Smooth muscle cell (in vitro differentiated cells): ENCODE results near the gene SLC5A6. TPM values are rescaled to one million over a fixed set of nuclear protein-coding genes. Genes with fewer than 3 reads are reported as not detected.

Experiments
- DNase-seq: peaks from one replicate; lab custom pipeline; 2025; ENCODE audit not compliant: unreplicated experiment; lab: John Stamatoyannopoulos, UW
- H2AFZ ChIP-seq: fragments of 200-600 bp; sonication (generic); 2 replicates; pipeline ENCODE4 v1.6.0; 2016; ENCODE audit warnings: antibody characterized with exemption, low read depth, mild to moderate bottlenecking
- H3F3A ChIP-seq: fragments of 200-600 bp; sonication (generic); 2 replicates; pipeline ENCODE4 v1.6.0; 2017; ENCODE audit warnings: antibody characterized with exemption, low read depth
- H3K27ac ChIP-seq: fragments of 200-600 bp; sonication (generic); 2 replicates; pipeline ENCODE4 v1.5.1; 2016; ENCODE audit warnings: low read depth, mild to moderate bottlenecking
- H3K27me3 ChIP-seq: fragments of 200-600 bp; sonication (generic); 2 replicates; pipeline ENCODE4 v1.6.1; 2016; ENCODE audit warnings: low read depth, mild to moderate bottlenecking
- H3K36me3 ChIP-seq: fragments of 200-600 bp; sonication (generic); 2 replicates; pipeline ENCODE4 v1.5.1; 2016; ENCODE audit warnings: low read depth
- H3K4me1 ChIP-seq: fragments of 200-600 bp; sonication (generic); 2 replicates; pipeline ENCODE4 v1.5.1; 2016; ENCODE audit warnings: low read depth
- H3K4me2 ChIP-seq: fragments of 200-600 bp; sonication (generic); 2 replicates; pipeline ENCODE4 v1.6.0; 2016; ENCODE audit warnings: mild to moderate bottlenecking
- H3K4me3 ChIP-seq: fragments of 200-600 bp; sonication (generic); 2 replicates; pipeline ENCODE4 v1.5.1; 2016; ENCODE audit warnings: mild to moderate bottlenecking
- H3K79me2 ChIP-seq: fragments of 200-600 bp; sonication (generic); 2 replicates; pipeline ENCODE4 v1.6.0; 2016; ENCODE audit warnings: low read depth, mild to moderate bottlenecking
- H3K9ac ChIP-seq: fragments of 200-600 bp; sonication (generic); 2 replicates; pipeline ENCODE4 v1.6.0; 2016; ENCODE audit warnings: low read depth
- H3K9me3 ChIP-seq: fragments of 200-600 bp; sonication (generic); replicated peaks from 2 replicates; pipeline ENCODE4 v1.5.1; 2016; ENCODE audit warnings: low read depth
- H4K20me1 ChIP-seq: fragments of 200-600 bp; sonication (generic); 2 replicates; pipeline ENCODE4 v1.6.0; 2016; ENCODE audit warnings: low read depth
- WGBS: methylation state at CpG from one replicate; pipeline ENCODE4 v1.1.7; 2016; ENCODE audit warnings: low lambda C conversion rate; 5-methylcytosine and 5-hydroxymethylcytosine counted together
- polyA plus RNA-seq: library from polyadenylated mRNA; unstranded; fragments of >200 nt; fragmentation: Nextera tagmentation; extraction: Ambion mirVana; gene quantifications from 2 replicates; pipeline ENCODE4 v1.2.1, GENCODE V29; 2016
- total RNA-seq: library from RNA; depleted of rRNA; stranded (reverse); fragments of >200 nt; gene quantifications from 2 replicates; pipeline ENCODE4 v1.2.3, GENCODE V29; 2014
- TF ChIP-seq, protein P1 (sequence below): fragments of 200-600 bp; sonication (generic); IDR thresholded peaks from 2 replicates; pipeline ENCODE4 v1.5.1; 2017; ENCODE audit warnings: borderline replicate concordance, mild to moderate bottlenecking, antibody characterized with exemption; ENCODE audit not compliant: insufficient read depth, poor library complexity, severe bottlenecking

Gene SLC5A6
- total and polyA plus RNA-seq, 2 experiments from 2014 or later = 25.7 to 32.3 TPM

DNA sequence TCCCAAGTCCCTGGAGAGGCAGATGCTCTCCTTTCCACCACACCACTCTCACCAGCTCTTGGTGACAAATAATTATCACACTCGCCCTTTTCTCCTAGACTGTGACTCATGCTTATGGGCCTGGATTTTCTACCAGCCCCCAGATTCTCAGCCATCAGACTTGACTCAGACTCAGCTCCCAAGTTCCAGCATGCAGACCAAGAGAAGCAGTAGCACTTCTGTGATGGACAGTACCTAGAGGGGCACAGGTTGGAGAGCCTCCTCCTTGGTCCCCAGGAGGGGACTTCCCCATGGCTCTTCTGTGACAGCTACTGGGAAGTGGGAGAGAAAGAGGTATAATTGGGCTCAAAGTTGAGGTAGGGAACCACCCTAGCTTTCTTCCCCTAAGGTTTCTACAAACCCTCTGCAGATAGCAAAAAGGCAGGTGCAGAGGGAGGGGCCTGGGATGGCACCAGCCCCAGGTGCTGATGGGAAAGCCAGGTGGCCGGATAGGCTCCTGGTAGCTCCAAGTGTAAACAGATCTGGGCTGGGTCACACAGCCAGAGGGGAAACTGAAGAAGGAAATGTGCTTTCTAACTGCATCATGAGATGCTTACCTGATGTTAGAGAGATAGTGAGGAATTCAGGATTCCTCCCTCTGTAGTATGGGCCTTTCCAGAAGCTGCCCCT, 59.1 kb downstream of the SLC5A6 start:
- 36% methylated on average over 2 of the region's 2 CpGs for WGBS
- Histone ChIP-seq H3K27me3 (no peaks in the 10 kb centered on the region), H3K36me3 (no peaks in the 10 kb centered on the region), H3K9ac (no peak overlapping the region), H2AFZ (no peak overlapping the region), H4K20me1 (no peaks in the 10 kb centered on the region), H3K4me3 (no peak overlapping the region), H3K79me2 (no peaks in the 10 kb centered on the region), H3F3A (no peaks in the 10 kb centered on the region), H3K9me3 (no peaks in the 10 kb centered on the region), H3K4me1 (no peaks in the 10 kb centered on the region), H3K27ac (no peak overlapping the region), H3K4me2 (no peak overlapping the region)
- DNase-seq = no peak
- TF ChIP-seq, protein P1, sequence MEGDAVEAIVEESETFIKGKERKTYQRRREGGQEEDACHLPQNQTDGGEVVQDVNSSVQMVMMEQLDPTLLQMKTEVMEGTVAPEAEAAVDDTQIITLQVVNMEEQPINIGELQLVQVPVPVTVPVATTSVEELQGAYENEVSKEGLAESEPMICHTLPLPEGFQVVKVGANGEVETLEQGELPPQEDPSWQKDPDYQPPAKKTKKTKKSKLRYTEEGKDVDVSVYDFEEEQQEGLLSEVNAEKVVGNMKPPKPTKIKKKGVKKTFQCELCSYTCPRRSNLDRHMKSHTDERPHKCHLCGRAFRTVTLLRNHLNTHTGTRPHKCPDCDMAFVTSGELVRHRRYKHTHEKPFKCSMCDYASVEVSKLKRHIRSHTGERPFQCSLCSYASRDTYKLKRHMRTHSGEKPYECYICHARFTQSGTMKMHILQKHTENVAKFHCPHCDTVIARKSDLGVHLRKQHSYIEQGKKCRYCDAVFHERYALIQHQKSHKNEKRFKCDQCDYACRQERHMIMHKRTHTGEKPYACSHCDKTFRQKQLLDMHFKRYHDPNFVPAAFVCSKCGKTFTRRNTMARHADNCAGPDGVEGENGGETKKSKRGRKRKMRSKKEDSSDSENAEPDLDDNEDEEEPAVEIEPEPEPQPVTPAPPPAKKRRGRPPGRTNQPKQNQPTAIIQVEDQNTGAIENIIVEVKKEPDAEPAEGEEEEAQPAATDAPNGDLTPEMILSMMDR = no peak

DNA sequence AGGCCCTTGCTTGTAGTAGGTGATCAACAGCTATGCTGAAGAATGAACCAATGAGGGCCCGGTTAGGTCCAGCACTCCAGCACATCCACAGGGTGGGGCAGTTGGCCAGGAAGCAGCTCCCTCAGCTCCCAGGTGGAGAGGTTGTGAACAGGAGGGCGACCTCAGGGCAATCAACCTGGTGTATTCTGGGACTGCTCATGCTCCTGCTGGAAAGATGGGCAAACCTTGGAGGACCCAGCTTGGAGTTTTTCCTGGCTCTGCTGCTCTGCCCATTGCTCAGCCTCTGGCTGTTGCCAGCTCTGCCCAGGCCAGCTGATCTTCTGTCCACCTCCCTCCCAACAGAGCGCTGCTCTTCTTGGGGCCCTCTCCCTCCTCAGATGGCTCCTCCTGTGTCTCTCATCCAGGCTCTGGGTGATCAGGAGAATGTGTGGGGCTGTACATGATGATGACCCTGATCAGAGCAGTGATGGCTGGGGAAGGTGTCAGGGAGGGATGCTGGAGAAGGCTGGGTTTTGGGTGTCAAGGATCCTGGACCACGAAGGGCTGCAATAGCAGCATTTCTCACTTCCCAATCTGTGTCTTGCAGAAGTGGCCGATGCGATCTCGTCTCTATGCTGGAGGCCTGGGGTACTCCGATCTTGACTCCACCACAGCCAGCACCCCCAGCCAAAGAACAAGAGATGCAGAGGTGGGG, 59.8 kb downstream of the SLC5A6 start:
- no peak for DNase-seq
- H3K27ac ChIP-seq = no peak overlapping the region
- H3K27me3 ChIP-seq = no peaks in the 10 kb centered on the region
- no peaks in the 10 kb centered on the region for H3K9me3 ChIP-seq
- H3K9ac ChIP-seq = no peak overlapping the region
- no peak overlapping the region for H3K4me2 ChIP-seq
- WGBS = 83% methylated on average over 7 of the region's 8 CpGs
- TF ChIP-seq, protein P1 = no peak
- H2AFZ ChIP-seq = no peak overlapping the region
- H3K36me3 ChIP-seq = no peaks in the 10 kb centered on the region
- H3F3A ChIP-seq = no peaks in the 10 kb centered on the region
- H3K4me1 ChIP-seq = no peaks in the 10 kb centered on the region
- no peaks in the 10 kb centered on the region for H4K20me1 ChIP-seq
- no peaks in the 10 kb centered on the region for H3K79me2 ChIP-seq
- H3K4me3 ChIP-seq = no peak overlapping the region

DNA sequence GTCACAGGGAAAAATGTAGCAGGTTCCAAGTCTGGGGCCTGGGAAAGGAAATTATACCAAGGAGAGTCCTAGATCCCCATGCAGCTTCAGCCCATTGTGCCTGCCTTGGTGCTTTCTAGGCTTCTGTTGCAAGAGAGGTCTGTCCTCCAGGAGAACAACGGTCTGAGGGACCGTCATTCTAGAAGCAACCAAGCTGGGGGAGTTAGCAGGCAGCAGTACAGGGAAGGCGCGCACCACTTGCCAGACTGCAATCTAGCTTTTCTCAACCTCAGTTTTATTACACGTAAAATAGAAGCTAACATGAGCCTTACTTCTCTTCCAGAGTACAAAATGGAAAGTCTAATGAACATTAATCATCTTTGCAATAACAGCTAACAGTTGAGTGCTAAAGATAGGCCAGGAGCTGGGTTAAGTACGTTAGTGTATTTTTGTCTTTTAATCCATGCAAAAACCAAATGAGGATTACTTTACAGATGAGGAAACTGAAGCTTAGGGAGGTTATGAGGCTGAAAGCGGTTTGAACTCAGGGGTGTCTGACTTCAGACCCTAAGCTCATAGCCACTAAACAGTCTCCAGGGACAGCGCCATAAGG, 61.3 kb downstream of the SLC5A6 start:
- Histone ChIP-seq H3K9me3 (no peaks in the 10 kb centered on the region), H3K27me3 (no peaks in the 10 kb centered on the region), H2AFZ (no peak overlapping the region), H3K4me3 (no peak overlapping the region), H3K4me1 (no peaks in the 10 kb centered on the region), H3K27ac (no peak overlapping the region), H3K36me3 (no peaks in the 10 kb centered on the region), H3K9ac (no peak overlapping the region), H4K20me1 (no peaks in the 10 kb centered on the region), H3F3A (no peaks in the 10 kb centered on the region), H3K79me2 (no peaks in the 10 kb centered on the region), H3K4me2 (no peak overlapping the region)
- TF ChIP-seq, protein P1 = no peak
- 88% methylated on average over 8 of the region's 8 CpGs for WGBS
- DNase-seq = no peak

Other genes starting within 250 kb of the SLC5A6 start
- gene MAPRE3, start 241.6 kb downstream of the SLC5A6 start, total RNA-seq = 9.5 and 12.5 TPM in 2 replicates
- gene MAPRE3, start 241.6 kb downstream of the SLC5A6 start, polyA plus RNA-seq = 29.5 and 30.5 TPM in 2 replicates
- 67.7 and 79.6 TPM in 2 replicates for gene TMEM214, start 179.3 kb downstream of the SLC5A6 start, total RNA-seq
- gene TMEM214, start 179.3 kb downstream of the SLC5A6 start, polyA plus RNA-seq = 94.9 and 99.7 TPM in 2 replicates
- gene AGBL5, start 160.6 kb downstream of the SLC5A6 start, total RNA-seq = 10.9 and 13.7 TPM in 2 replicates
- gene AGBL5, start 160.6 kb downstream of the SLC5A6 start, polyA plus RNA-seq = 17.1 and 20.0 TPM in 2 replicates
- gene OST4, start 140.6 kb downstream of the SLC5A6 start, total RNA-seq = 529 and 848 TPM in 2 replicates
- gene OST4, start 140.6 kb downstream of the SLC5A6 start, polyA plus RNA-seq = 1,164 and 1,292 TPM in 2 replicates
- gene EMILIN1, start 133.7 kb downstream of the SLC5A6 start, total RNA-seq = 111 and 131 TPM in 2 replicates
- 330 and 518 TPM in 2 replicates for gene EMILIN1, start 133.7 kb downstream of the SLC5A6 start, polyA plus RNA-seq
- gene KHK, start 125.5 kb downstream of the SLC5A6 start, total RNA-seq = 0.27 and 0.94 TPM in 2 replicates
- gene KHK, start 125.5 kb downstream of the SLC5A6 start, polyA plus RNA-seq = 1.6 and 2.1 TPM in 2 replicates
- 0.27 TPM in 1 of 2 replicates, not detected in the other for gene CGREF1, start 93.1 kb downstream of the SLC5A6 start, total RNA-seq
- 0.85 and 0.97 TPM in 2 replicates for gene CGREF1, start 93.1 kb downstream of the SLC5A6 start, polyA plus RNA-seq
- gene ABHD1, start 88.5 kb downstream of the SLC5A6 start, total RNA-seq = not detected in 2 replicates
- 0.13 TPM in 1 of 2 replicates, not detected in the other for gene ABHD1, start 88.5 kb downstream of the SLC5A6 start, polyA plus RNA-seq
- 44.9 and 53.2 TPM in 2 replicates for gene PREB, start 77.6 kb downstream of the SLC5A6 start, total RNA-seq
- 62.6 and 78.5 TPM in 2 replicates for gene PREB, start 77.6 kb downstream of the SLC5A6 start, polyA plus RNA-seq
- not detected in 2 replicates for gene PRR30, start 72.9 kb downstream of the SLC5A6 start, total RNA-seq
- not detected in 2 replicates for gene PRR30, start 72.9 kb downstream of the SLC5A6 start, polyA plus RNA-seq
- gene TCF23, start 63.3 kb downstream of the SLC5A6 start, total RNA-seq = not detected in 2 replicates
- gene TCF23, start 63.3 kb downstream of the SLC5A6 start, polyA plus RNA-seq = not detected in 2 replicates
- gene ATRAID, start 227 bp downstream of the SLC5A6 start, total RNA-seq = 233 and 243 TPM in 2 replicates
- 319 and 335 TPM in 2 replicates for gene ATRAID, start 227 bp downstream of the SLC5A6 start, polyA plus RNA-seq
- gene CAD, start 5.1 kb upstream of the SLC5A6 start, total RNA-seq = 20.3 and 20.4 TPM in 2 replicates
- gene CAD, start 5.1 kb upstream of the SLC5A6 start, polyA plus RNA-seq = 32.4 and 34.3 TPM in 2 replicates
- not detected in 2 replicates for gene SLC30A3, start 50.8 kb upstream of the SLC5A6 start, total RNA-seq
- gene SLC30A3, start 50.8 kb upstream of the SLC5A6 start, polyA plus RNA-seq = 0.17 TPM in 1 of 2 replicates, not detected in the other
- not detected in 2 replicates for gene DNAJC5G, start 63.2 kb upstream of the SLC5A6 start, total RNA-seq
- gene DNAJC5G, start 63.2 kb upstream of the SLC5A6 start, polyA plus RNA-seq = not detected in 2 replicates
- 0.22 TPM in 1 of 2 replicates, not detected in the other for gene TRIM54, start 70.2 kb upstream of the SLC5A6 start, total RNA-seq
- gene TRIM54, start 70.2 kb upstream of the SLC5A6 start, polyA plus RNA-seq = 0.80 TPM in 1 of 2 replicates, not detected in the other
- 0.36 and 0.54 TPM in 2 replicates for gene UCN, start 96.2 kb upstream of the SLC5A6 start, total RNA-seq
- 2.7 and 3.6 TPM in 2 replicates for gene UCN, start 96.2 kb upstream of the SLC5A6 start, polyA plus RNA-seq
- 87.1 and 114 TPM in 2 replicates for gene MPV17, start 110.8 kb upstream of the SLC5A6 start, total RNA-seq
- gene MPV17, start 110.8 kb upstream of the SLC5A6 start, polyA plus RNA-seq = 117 and 128 TPM in 2 replicates
- 37.7 and 42.3 TPM in 2 replicates for gene GTF3C2, start 144.5 kb upstream of the SLC5A6 start, total RNA-seq
- gene GTF3C2, start 144.5 kb upstream of the SLC5A6 start, polyA plus RNA-seq = 40.3 and 53.8 TPM in 2 replicates
- 30.6 and 36.4 TPM in 2 replicates for gene EIF2B4, start 158.1 kb upstream of the SLC5A6 start, total RNA-seq
- 70.2 and 80.0 TPM in 2 replicates for gene EIF2B4, start 158.1 kb upstream of the SLC5A6 start, polyA plus RNA-seq
- 84.5 and 88.4 TPM in 2 replicates for gene SNX17, start 158.3 kb upstream of the SLC5A6 start, total RNA-seq
- gene SNX17, start 158.3 kb upstream of the SLC5A6 start, polyA plus RNA-seq = 128 and 155 TPM in 2 replicates
- gene ZNF513, start 168.5 kb upstream of the SLC5A6 start, total RNA-seq = 6.5 and 7.6 TPM in 2 replicates
- gene ZNF513, start 168.5 kb upstream of the SLC5A6 start, polyA plus RNA-seq = 15.7 and 21.3 TPM in 2 replicates
- gene PPM1G, start 197.3 kb upstream of the SLC5A6 start, total RNA-seq = 30.2 and 32.8 TPM in 2 replicates
- gene PPM1G, start 197.3 kb upstream of the SLC5A6 start, polyA plus RNA-seq = 48.7 and 60.0 TPM in 2 replicates
- 134 and 145 TPM in 2 replicates for gene NRBP1, start 216.4 kb upstream of the SLC5A6 start, total RNA-seq
- gene NRBP1, start 216.4 kb upstream of the SLC5A6 start, polyA plus RNA-seq = 195 and 197 TPM in 2 replicates
- gene KRTCAP3, start 230.1 kb upstream of the SLC5A6 start, total RNA-seq = 1.7 and 2.9 TPM in 2 replicates
- 3.2 and 9.2 TPM in 2 replicates for gene KRTCAP3, start 230.1 kb upstream of the SLC5A6 start, polyA plus RNA-seq